Liver (tissue), 9 donors: ENCODE measurements around the gene SYNPR. TPM values are rescaled to one million over a fixed set of nuclear protein-coding genes. Genes with fewer than 3 reads are reported as not detected.

ENCODE experiments used
- DNase-seq: peaks from one replicate; pipeline ENCODE4 v3.0.0-alpha.2; 2017; ENCODE audit warnings: low spot score
- H3K27ac ChIP-seq, 2 donors: one replicate each; pipeline ENCODE4 v1.7.0; 2013; ENCODE audit warnings: inconsistent platforms in 2 of 2, low read length in 2 of 2, control low read depth in 1 of 2, low read depth in 1 of 2, mild to moderate bottlenecking in 1 of 2
- H3K27me3 ChIP-seq, 4 donors: one replicate each; pipeline versions ENCODE4 v1.6.1 to v1.7.0; 2013; ENCODE audit warnings: low read length in 3 of 4, inconsistent platforms in 1 of 4, mild to moderate bottlenecking in 1 of 4, moderate library complexity in 1 of 4; ENCODE audit not compliant: control insufficient read depth in 4 of 4, insufficient read depth in 4 of 4
- H3K36me3 ChIP-seq, 4 donors: one replicate each; pipeline versions ENCODE4 v1.6.1 to v1.7.0; 2013; ENCODE audit warnings: low read length in 3 of 4, mild to moderate bottlenecking in 3 of 4, low read depth in 1 of 4, moderate library complexity in 1 of 4; ENCODE audit not compliant: control insufficient read depth in 4 of 4, insufficient read depth in 3 of 4
- H3K4me1 ChIP-seq, 4 donors: one replicate each; pipeline versions ENCODE4 v1.6.1 to v1.7.0; 2013; ENCODE audit warnings: low read length in 3 of 4, mild to moderate bottlenecking in 3 of 4, moderate library complexity in 1 of 4; ENCODE audit not compliant: control insufficient read depth in 4 of 4, insufficient read depth in 4 of 4
- H3K4me3 ChIP-seq, 3 donors: one replicate each; pipeline versions ENCODE4 v1.6.1 to v1.7.0; 2013; ENCODE audit warnings: low read length in 3 of 3, control low read depth in 1 of 3, low read depth in 1 of 3, mild to moderate bottlenecking in 1 of 3
- H3K9ac ChIP-seq, 2 donors: one replicate each; pipeline ENCODE4 v1.7.0; 2013; ENCODE audit warnings: low read length in 2 of 2, mild to moderate bottlenecking in 2 of 2, moderate library complexity in 2 of 2, control low read depth in 1 of 2, low read depth in 1 of 2
- H3K9me3 ChIP-seq, 4 donors: one replicate each; pipeline versions ENCODE4 v1.6.1 to v1.7.0; 2013; ENCODE audit warnings: low read length in 3 of 4; ENCODE audit not compliant: control insufficient read depth in 4 of 4
- CTCF ChIP-seq: fragments of 150-350 bp; IDR thresholded peaks from 2 replicates; pipeline ENCODE4 v1.5.1; 2017; ENCODE audit warnings: improper control_type of control experiment, low read depth, low read length; ENCODE audit not compliant: missing input control
- EGR1 ChIP-seq, 2 donors: IDR thresholded peaks; 2 replicates each; pipeline ENCODE4 v1.6.1; 2016 to 2018; ENCODE audit warnings: antibody characterized with exemption in 2 of 2, low read depth in 2 of 2
- FOXA1 ChIP-seq: IDR thresholded peaks from 2 replicates; pipeline ENCODE4 v1.6.1; 2016; ENCODE audit warnings: antibody characterized with exemption
- FOXA2 ChIP-seq: IDR thresholded peaks from 2 replicates; pipeline ENCODE4 v1.6.1; 2016; ENCODE audit warnings: antibody characterized with exemption
- GABPA ChIP-seq, 2 donors: IDR thresholded peaks in 1 of 2; conservative IDR thresholded peaks in 1 of 2; 2 replicates each; pipeline ENCODE4 v1.6.1; 2016; ENCODE audit warnings: antibody characterized with exemption in 2 of 2, mild to moderate bottlenecking in 1 of 2, moderate library complexity in 1 of 2
- HNF4A ChIP-seq, 2 donors: conservative IDR thresholded peaks; 2 replicates each; pipeline ENCODE4 v1.6.1; 2016; ENCODE audit warnings: antibody characterized with exemption in 2 of 2, mild to moderate bottlenecking in 2 of 2
- HNF4G ChIP-seq: IDR thresholded peaks from 2 replicates; pipeline ENCODE4 v1.6.1; 2016; ENCODE audit warnings: antibody characterized with exemption
- JUND ChIP-seq, 2 donors: IDR thresholded peaks; 2 replicates each; pipeline ENCODE4 v1.6.1; 2016; ENCODE audit warnings: antibody characterized with exemption in 2 of 2
- MAX ChIP-seq: IDR thresholded peaks from 2 replicates; pipeline ENCODE4 v1.6.1; 2016; ENCODE audit warnings: antibody characterized with exemption
- NR2F2 ChIP-seq: IDR thresholded peaks from 2 replicates; pipeline ENCODE4 v1.6.1; 2016; ENCODE audit warnings: antibody characterized with exemption
- RAD21 ChIP-seq, 2 donors: IDR thresholded peaks; 2 replicates each; pipeline ENCODE4 v1.6.1; 2016; ENCODE audit warnings: antibody characterized with exemption in 2 of 2, mild to moderate bottlenecking in 2 of 2
- REST ChIP-seq: IDR thresholded peaks from 2 replicates; pipeline ENCODE4 v1.6.1; 2016; ENCODE audit warnings: antibody characterized with exemption, mild to moderate bottlenecking
- RXRA ChIP-seq, 2 donors: IDR thresholded peaks; 2 replicates each; pipeline ENCODE4 v1.6.1; 2017 to 2018; ENCODE audit warnings: antibody characterized with exemption in 2 of 2, mild to moderate bottlenecking in 1 of 2
- SP1 ChIP-seq: IDR thresholded peaks from 2 replicates; pipeline ENCODE4 v1.6.1; 2018; ENCODE audit warnings: antibody characterized with exemption, mild to moderate bottlenecking
- TAF1 ChIP-seq: conservative IDR thresholded peaks from 2 replicates; pipeline ENCODE4 v1.6.1; 2016; ENCODE audit warnings: antibody characterized with exemption, mild to moderate bottlenecking
- YY1 ChIP-seq: IDR thresholded peaks from 2 replicates; pipeline ENCODE4 v1.6.1; 2016; ENCODE audit warnings: antibody characterized with exemption, mild to moderate bottlenecking
- ZBTB33 ChIP-seq: IDR thresholded peaks from 2 replicates; pipeline ENCODE4 v1.6.1; 2016; ENCODE audit warnings: antibody characterized with exemption
- WGBS: extraction: QIAGEN DNeasy Blood & Tissue Kit; methylation state at CpG from one replicate; pipeline ENCODE4 v1.1.7; 2013; 5-methylcytosine and 5-hydroxymethylcytosine counted together
- polyA plus RNA-seq, 2 donors: library from polyadenylated mRNA; stranded (reverse) in 1 of 2; unstranded in 1 of 2; fragments of 200-250 nt in 1 of 2; fragments of >200 nt in 1 of 2; fragmentation: Nextera tagmentation in 1 of 2; extraction: Ambion mirVana in 1 of 2; gene quantifications; one replicate each; pipeline versions ENCODE4 v1.2.1 to v1.2.3, GENCODE V29; 2013 to 2015
- total RNA-seq, 2 donors: library from RNA; depleted of rRNA; stranded (reverse); fragments of >200 nt; gene quantifications; one replicate each; pipeline ENCODE4 v1.2.3, GENCODE V29; 2014
- TF ChIP-seq, protein P1 (sequence below): IDR thresholded peaks from 2 replicates; pipeline ENCODE4 v1.6.1; 2016; ENCODE audit warnings: antibody characterized with exemption
- donor health status: healthy.
- donor health status: healthy.
- donor health status: healthy.
- donor health status: healthy.
- donor health status: healthy.

SYNPR gene
- total RNA-seq (not detected), polyA plus RNA-seq (not detected)

DNA sequence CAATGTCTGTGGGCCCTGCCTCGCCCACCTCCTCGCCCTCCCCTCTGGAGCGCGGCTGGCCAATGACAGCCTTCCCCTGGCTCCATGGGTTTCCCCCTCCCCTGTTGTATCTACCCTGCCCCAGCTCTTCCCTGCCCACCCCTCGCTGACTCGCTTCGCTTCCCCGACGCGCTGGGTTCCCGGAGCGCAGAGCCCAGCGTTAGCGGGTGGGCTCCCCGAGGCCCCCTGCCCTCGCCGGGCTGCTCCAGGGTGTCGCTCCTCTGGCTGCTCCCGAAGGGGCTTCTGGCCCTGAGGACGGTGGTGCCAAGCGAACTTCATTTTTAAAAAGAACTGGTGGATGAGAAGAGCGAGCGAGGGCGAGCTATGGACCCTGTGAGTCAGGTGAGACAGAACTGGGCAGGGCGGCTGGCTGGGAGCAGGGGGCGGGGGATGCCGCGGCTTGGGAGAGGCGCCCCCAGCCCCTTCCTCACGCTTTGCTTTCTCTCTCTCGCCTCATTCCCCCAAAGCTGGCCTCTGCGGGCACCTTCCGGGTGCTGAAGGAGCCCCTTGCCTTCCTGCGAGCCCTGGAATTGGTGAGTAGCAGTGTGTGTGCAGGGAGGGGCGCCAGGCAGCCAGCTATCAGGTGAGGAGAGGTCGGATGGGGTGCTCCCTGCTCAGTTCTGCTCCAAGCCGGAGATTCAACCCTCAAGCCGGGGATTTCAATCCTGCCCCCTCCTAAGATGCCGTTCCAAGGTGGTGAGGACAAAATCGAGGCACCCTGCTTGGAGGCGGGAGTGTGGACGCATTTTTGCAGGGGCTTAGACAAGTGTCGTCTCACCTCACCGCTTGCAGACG, at the start of gene SYNPR:
Gene SYNPR (plus strand): TSS at position 138 of the 834 bp plus-strand sequence.
- no peak within 1 kb of the TSS for H3K4me3 ChIP-seq
- H3K36me3 ChIP-seq: no peaks in the 10 kb centered on the region
- H3K9me3 ChIP-seq: peaks cover 0 to 2% (median 0%) of the 10 kb centered on the region in 4 donors
- DNase-seq: no peak
- WGBS: 5% methylated on average over 45 of the region's 45 CpGs
- TF ChIP-seq CTCF: no peak
- TF ChIP-seq MAX: no peak
- no peak for TF ChIP-seq ZBTB33
- TF ChIP-seq HNF4A (conservative IDR thresholded peaks at IDR 0.05): no peak
- no peak for TF ChIP-seq SP1
- TF ChIP-seq TAF1: no peak
- no peak for TF ChIP-seq JUND (IDR thresholded peaks at IDR 0.05)
- TF ChIP-seq FOXA2: no peak
- no peak for TF ChIP-seq REST
- TF ChIP-seq EGR1 (IDR thresholded peaks at IDR 0.05; ENCODE audit: low read depth in 2 of 2): no peak
- TF ChIP-seq GABPA (IDR thresholded peaks at IDR 0.05 in 1 of 2, conservative IDR thresholded peaks at IDR 0.05 in 1 of 2): no peak
- no peak for TF ChIP-seq HNF4G
- TF ChIP-seq RAD21 (IDR thresholded peaks at IDR 0.05): no peak
- TF ChIP-seq NR2F2: no peak
- TF ChIP-seq RXRA (IDR thresholded peaks at IDR 0.05): no peak
- TF ChIP-seq, protein P1, sequence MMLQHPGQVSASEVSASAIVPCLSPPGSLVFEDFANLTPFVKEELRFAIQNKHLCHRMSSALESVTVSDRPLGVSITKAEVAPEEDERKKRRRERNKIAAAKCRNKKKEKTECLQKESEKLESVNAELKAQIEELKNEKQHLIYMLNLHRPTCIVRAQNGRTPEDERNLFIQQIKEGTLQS: no peak
- TF ChIP-seq YY1: no peak
- TF ChIP-seq FOXA1: no peak
- no peaks in the 10 kb centered on the region for H3K4me1 ChIP-seq
- H3K27me3 ChIP-seq: peaks cover 0 to 5% (median 4%) of the 10 kb centered on the region in 4 donors
- H3K9ac ChIP-seq: no peak within 1 kb of the TSS
- H3K27ac ChIP-seq: no peak within 1 kb of the TSS
